ENCODE measurements around the gene GCK.

GCK gene

GRCh38 chr7:44223362-44224079, 34.3 kb upstream of the GCK start:
- no peak for DNase-seq (ENCODE audit: low read depth in 3 of 3, low spot score in 1 of 3)

- no peak for DNase-seq (ENCODE audit: low read depth in 3 of 3, low spot score in 1 of 3)
Observed at GRCh38 chr7:44222776-44223261, 33.6 kb upstream of the GCK start.

GRCh38 chr7:44222074-44222473, 32.8 kb upstream of the GCK start:
- DNase-seq (ENCODE audit: low read depth in 3 of 3, low spot score in 1 of 3) = no peak

- no peak for DNase-seq (ENCODE audit: low read depth in 3 of 3, low spot score in 1 of 3)
Observed at GRCh38 chr7:44221231-44221791, 32.1 kb upstream of the GCK start.

- no peak for DNase-seq (ENCODE audit: low read depth in 3 of 3, low spot score in 1 of 3)
Observed at GRCh38 chr7:44220358-44221112, 31.3 kb upstream of the GCK start.

GRCh38 chr7:44220046-44220357, 30.8 kb upstream of the GCK start:
- no peak for DNase-seq (ENCODE audit: low read depth in 3 of 3, low spot score in 1 of 3)

GRCh38 chr7:44219371-44220045, 30.3 kb upstream of the GCK start:
- DNase-seq (ENCODE audit: low read depth in 3 of 3, low spot score in 1 of 3) = no peak

GRCh38 chr7:44218418-44219201, 29.4 kb upstream of the GCK start:
- no peak for DNase-seq (ENCODE audit: low read depth in 3 of 3, low spot score in 1 of 3)

- no peak for DNase-seq (ENCODE audit: low read depth in 3 of 3, low spot score in 1 of 3)
Observed at GRCh38 chr7:44217852-44218402, 28.7 kb upstream of the GCK start.

- no peak for DNase-seq (ENCODE audit: low read depth in 3 of 3, low spot score in 1 of 3)
Observed at GRCh38 chr7:44217223-44217714, 28.0 kb upstream of the GCK start.

GRCh38 chr7:44216521-44217222, 27.4 kb upstream of the GCK start:
- no peak for DNase-seq (ENCODE audit: low read depth in 3 of 3, low spot score in 1 of 3)

- DNase-seq (ENCODE audit: low read depth in 3 of 3, low spot score in 1 of 3) = no peak
Observed at GRCh38 chr7:44216019-44216418, 26.8 kb upstream of the GCK start.

- no peak for DNase-seq (ENCODE audit: low read depth in 3 of 3, low spot score in 1 of 3)
Observed at GRCh38 chr7:44215531-44215930, 26.3 kb upstream of the GCK start.

GRCh38 chr7:44213877-44214388, 24.7 kb upstream of the GCK start:
- DNase-seq (ENCODE audit: low read depth in 3 of 3, low spot score in 1 of 3) = no peak

GRCh38 chr7:44213206-44213876, 24.1 kb upstream of the GCK start:
- no peak for DNase-seq (ENCODE audit: low read depth in 3 of 3, low spot score in 1 of 3)

GRCh38 chr7:44212581-44213184, 23.4 kb upstream of the GCK start:
- DNase-seq (ENCODE audit: low read depth in 3 of 3, low spot score in 1 of 3) = no peak

- no peak for DNase-seq (ENCODE audit: low read depth in 3 of 3, low spot score in 1 of 3)
Observed at GRCh38 chr7:44212018-44212417, 22.8 kb upstream of the GCK start.

GRCh38 chr7:44211126-44211675, 22.0 kb upstream of the GCK start:
- DNase-seq (ENCODE audit: low read depth in 3 of 3, low spot score in 1 of 3) = no peak
